Fibroblast of pulmonary artery (primary cell): ENCODE measurements around the gene TSPAN8.
A peak's percentile ranks its signal among the peaks of the same experiment; 100 is the strongest.

Experiments
- DNase-seq: peaks from one replicate; pipeline ENCODE4 v3.0.0-alpha.2; 2010; ENCODE audit warnings: low read depth
- H3K4me3 ChIP-seq: replicated peaks from 2 replicates; pipeline ENCODE4 v1.5.1; 2011; ENCODE audit warnings: low read depth, mild to moderate bottlenecking, control low read depth, low read length, moderate library complexity
- TF ChIP-seq, protein P1 (sequence below): IDR thresholded peaks from 2 replicates; pipeline ENCODE4 v1.5.1; 2011; ENCODE audit warnings: mild to moderate bottlenecking, control low read depth, low read length, inconsistent platforms; ENCODE audit errors: missing control alignments

Gene TSPAN8

GRCh38 chr12:71183018-71183417 lies 25.2 kb upstream of the TSPAN8 start:
- TF ChIP-seq, protein P1, sequence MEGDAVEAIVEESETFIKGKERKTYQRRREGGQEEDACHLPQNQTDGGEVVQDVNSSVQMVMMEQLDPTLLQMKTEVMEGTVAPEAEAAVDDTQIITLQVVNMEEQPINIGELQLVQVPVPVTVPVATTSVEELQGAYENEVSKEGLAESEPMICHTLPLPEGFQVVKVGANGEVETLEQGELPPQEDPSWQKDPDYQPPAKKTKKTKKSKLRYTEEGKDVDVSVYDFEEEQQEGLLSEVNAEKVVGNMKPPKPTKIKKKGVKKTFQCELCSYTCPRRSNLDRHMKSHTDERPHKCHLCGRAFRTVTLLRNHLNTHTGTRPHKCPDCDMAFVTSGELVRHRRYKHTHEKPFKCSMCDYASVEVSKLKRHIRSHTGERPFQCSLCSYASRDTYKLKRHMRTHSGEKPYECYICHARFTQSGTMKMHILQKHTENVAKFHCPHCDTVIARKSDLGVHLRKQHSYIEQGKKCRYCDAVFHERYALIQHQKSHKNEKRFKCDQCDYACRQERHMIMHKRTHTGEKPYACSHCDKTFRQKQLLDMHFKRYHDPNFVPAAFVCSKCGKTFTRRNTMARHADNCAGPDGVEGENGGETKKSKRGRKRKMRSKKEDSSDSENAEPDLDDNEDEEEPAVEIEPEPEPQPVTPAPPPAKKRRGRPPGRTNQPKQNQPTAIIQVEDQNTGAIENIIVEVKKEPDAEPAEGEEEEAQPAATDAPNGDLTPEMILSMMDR = no peak
- DNase-seq = peak; percentile 73
- H3K4me3 ChIP-seq = no peak overlapping the region

- H3K4me3 ChIP-seq = no peak overlapping the region
- TF ChIP-seq, protein P1 = no peak
- no peak for DNase-seq
Measured at GRCh38 chr12:71178162-71178561, 20.4 kb upstream of the TSPAN8 start.

GRCh38 chr12:71174825-71175224 lies 17.0 kb upstream of the TSPAN8 start:
- no peak for DNase-seq
- TF ChIP-seq, protein P1 = no peak
- no peak overlapping the region for H3K4me3 ChIP-seq

GRCh38 chr12:71174146-71174545 lies 16.3 kb upstream of the TSPAN8 start:
- DNase-seq = no peak
- no peak overlapping the region for H3K4me3 ChIP-seq
- TF ChIP-seq, protein P1 = no peak

DNA sequence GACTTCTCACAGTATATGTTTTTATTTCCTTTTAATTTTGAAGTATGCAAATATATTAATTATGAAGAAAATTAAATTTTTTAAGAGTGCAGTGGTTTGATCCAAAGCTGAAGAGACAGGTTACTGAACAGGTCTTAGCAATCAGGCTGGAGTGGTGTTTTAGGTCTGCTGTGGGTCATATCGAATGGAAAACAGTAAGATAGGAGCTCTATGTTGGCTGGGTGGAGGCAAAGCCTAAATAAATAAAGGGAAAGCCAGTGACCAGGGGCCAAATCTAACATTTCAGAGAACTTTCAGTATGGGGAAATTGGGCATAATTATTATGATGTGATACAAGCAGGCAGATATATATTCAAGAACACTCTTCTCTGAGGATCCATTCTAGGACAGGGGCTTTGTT lies 12.7 kb upstream of the TSPAN8 start:
- TF ChIP-seq, protein P1 = no peak
- no peak for DNase-seq
- no peak overlapping the region for H3K4me3 ChIP-seq

DNA sequence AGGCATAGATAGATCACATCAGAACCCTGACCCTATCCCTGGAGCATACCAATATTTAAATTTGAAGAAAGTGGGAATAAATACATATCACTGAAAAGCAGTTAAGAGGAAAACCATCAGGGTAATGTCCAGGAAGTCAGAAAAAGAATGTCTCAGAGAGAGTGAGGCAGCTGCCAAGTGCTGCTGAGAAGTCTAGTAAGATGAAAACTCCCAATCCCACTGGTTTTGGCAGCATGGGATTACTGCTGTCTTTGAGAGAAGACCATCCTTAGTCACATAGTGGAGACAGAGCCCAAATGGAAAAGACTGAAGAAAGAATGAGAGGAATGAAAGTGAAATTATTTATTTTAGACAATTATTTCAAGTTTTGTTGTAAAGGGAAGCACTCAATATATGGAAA lies 11.5 kb upstream of the TSPAN8 start:
- H3K4me3 ChIP-seq = no peak overlapping the region
- no peak for DNase-seq
- TF ChIP-seq, protein P1 = no peak

DNA sequence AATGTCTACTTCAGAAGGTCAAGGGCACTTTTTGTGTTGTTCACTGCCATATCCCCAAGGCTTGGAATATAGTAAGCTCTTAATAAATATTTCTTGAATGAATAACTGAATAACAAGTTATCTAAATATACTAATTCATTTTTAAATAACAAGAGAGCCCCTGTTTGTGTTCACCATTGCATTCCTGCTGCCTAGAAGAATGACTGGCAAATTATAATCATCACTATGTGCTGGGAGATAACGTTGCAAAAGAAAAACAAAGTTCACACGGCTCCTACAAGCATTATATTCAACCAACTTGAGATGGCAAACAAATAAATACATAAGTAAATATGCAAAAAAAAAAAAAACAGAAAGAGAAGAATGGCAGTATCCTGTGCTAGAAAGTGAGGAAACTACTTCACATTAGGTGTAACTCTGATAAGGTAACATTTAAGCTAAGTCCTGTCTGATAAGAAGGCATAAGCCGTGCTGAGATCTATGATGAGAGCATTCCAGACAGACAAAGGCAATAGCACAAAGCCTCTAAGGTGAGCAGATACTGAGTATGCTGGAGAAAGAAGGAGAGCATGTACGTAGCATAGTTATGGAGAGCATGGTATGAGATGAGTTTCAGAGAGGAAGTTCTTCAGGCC lies 9.2 kb upstream of the TSPAN8 start:
- H3K4me3 ChIP-seq = no peak overlapping the region
- no peak for DNase-seq
- TF ChIP-seq, protein P1 = no peak
